HUES6 (cell line): ENCODE results near the gene IBTK.
"Not testable (repeated sequence)": the region's sequence is repeated elsewhere in the genome, so short reads cannot be mapped to it uniquely, and the experiment has no call there.

Experiments
- H3K27ac ChIP-seq: 2 replicates; pipeline ENCODE4 v1.7.0; 2013; ENCODE audit warnings: low read depth, mild to moderate bottlenecking, low read length, inconsistent platforms
- H3K27me3 ChIP-seq: 2 replicates; pipeline ENCODE4 v1.6.1; 2013; ENCODE audit warnings: low read length; ENCODE audit not compliant: control insufficient read depth, insufficient read depth
- H3K36me3 ChIP-seq: 2 replicates; pipeline ENCODE4 v1.6.1; 2013; ENCODE audit warnings: low read length; ENCODE audit not compliant: control insufficient read depth, insufficient read depth
- H3K4me1 ChIP-seq: 2 replicates; pipeline ENCODE4 v1.6.1; 2013; ENCODE audit warnings: low read length; ENCODE audit not compliant: control insufficient read depth, insufficient read depth
- H3K4me3 ChIP-seq: 2 replicates; pipeline ENCODE4 v1.5.1; 2013; ENCODE audit warnings: low read depth, low read length
- H3K9ac ChIP-seq: one replicate; pipeline ENCODE4 v1.6.1; 2013; ENCODE audit warnings: mild to moderate bottlenecking, low read length
- H3K9me3 ChIP-seq: 2 replicates; pipeline ENCODE4 v1.6.1; 2013; ENCODE audit warnings: low read depth, low read length; ENCODE audit not compliant: control insufficient read depth, insufficient read depth

IBTK gene

GRCh38 chr6:82247505-82248272, at the start of gene IBTK:
IBTK (minus strand) TSS chr6:82247744; CDS start chr6:82240486, 7,258 bp downstream.
- Histone ChIP-seq H3K27me3 (no peaks in the 10 kb centered on the region), H3K4me1 (peaks cover 9% of the 10 kb centered on the region), H3K9me3 (0 out of 2 replicates have a peak, but pooled peaks cover 2% of the 10 kb centered on the region), H3K4me3 (peak within 1 kb of the TSS; percentile 72), H3K27ac (peak within 1 kb of the TSS; percentile 96), H3K36me3 (peaks cover 8% of the 10 kb centered on the region; the same call in 1 of the 2 replicates), H3K9ac (peak within 1 kb of the TSS; percentile 97)

GRCh38 chr6:82283771-82284410, 36.3 kb upstream of the IBTK start:
- H3K27ac ChIP-seq = no peak overlapping the region
- H3K9ac ChIP-seq = no peak overlapping the region
- no peaks in the 10 kb centered on the region for H3K36me3 ChIP-seq
- H3K4me3 ChIP-seq = no peak overlapping the region
- H3K9me3 ChIP-seq = no peaks in the 10 kb centered on the region
- no peaks in the 10 kb centered on the region for H3K27me3 ChIP-seq
- peaks cover 6% of the 10 kb centered on the region for H3K4me1 ChIP-seq

- not testable (repeated sequence) for H3K9ac ChIP-seq, H3K36me3 ChIP-seq, H3K27me3 ChIP-seq, H3K27ac ChIP-seq, H3K4me1 ChIP-seq, H3K9me3 ChIP-seq, H3K4me3 ChIP-seq
Observed at GRCh38 chr6:82281550-82281949, 34.0 kb upstream of the IBTK start.

- Histone ChIP-seq H3K36me3 (no peaks in the 10 kb centered on the region), H3K4me3 (no peak overlapping the region), H3K4me1 (no peaks in the 10 kb centered on the region), H3K9ac (no peak overlapping the region), H3K9me3 (no peaks in the 10 kb centered on the region), H3K27ac (no peak overlapping the region), H3K27me3 (no peaks in the 10 kb centered on the region)
Observed at GRCh38 chr6:82277686-82278085, 30.1 kb upstream of the IBTK start.

GRCh38 chr6:82275686-82276085, 28.1 kb upstream of the IBTK start:
- H3K4me1 ChIP-seq = peaks cover 8% of the 10 kb centered on the region; the same call in 1 of the 2 replicates
- H3K27ac ChIP-seq = no peak overlapping the region
- H3K27me3 ChIP-seq = no peaks in the 10 kb centered on the region
- no peaks in the 10 kb centered on the region for H3K36me3 ChIP-seq
- H3K9ac ChIP-seq = no peak overlapping the region
- H3K4me3 ChIP-seq = no peak overlapping the region
- no peaks in the 10 kb centered on the region for H3K9me3 ChIP-seq

- Histone ChIP-seq H3K27me3 (no peaks in the 10 kb centered on the region), H3K27ac (no peak overlapping the region), H3K4me3 (no peak overlapping the region)
Observed at GRCh38 chr6:82273295-82273694, 25.8 kb upstream of the IBTK start.

GRCh38 chr6:82270881-82271635, 23.5 kb upstream of the IBTK start:
- H3K9me3 ChIP-seq = no peaks in the 10 kb centered on the region
- no peaks in the 10 kb centered on the region for H3K36me3 ChIP-seq
- peaks cover 16% of the 10 kb centered on the region; the same call in 1 of the 2 replicates for H3K4me1 ChIP-seq
- no peaks in the 10 kb centered on the region for H3K27me3 ChIP-seq
- H3K4me3 ChIP-seq = no peak overlapping the region
- no peak overlapping the region for H3K27ac ChIP-seq
- no peak overlapping the region for H3K9ac ChIP-seq

More at GRCh38 chr6:82273295-82273694, 25.8 kb upstream of the IBTK start:
- Histone ChIP-seq H3K9me3 (no peaks in the 10 kb centered on the region), H3K4me1 (peaks cover 16% of the 10 kb centered on the region; the same call in 1 of the 2 replicates), H3K9ac (no peak overlapping the region), H3K36me3 (no peaks in the 10 kb centered on the region)

- no peaks in the 10 kb centered on the region for H3K36me3 ChIP-seq
- H3K27me3 ChIP-seq = no peaks in the 10 kb centered on the region
- no peak overlapping the region for H3K27ac ChIP-seq
- H3K9ac ChIP-seq = no peak overlapping the region
- H3K4me3 ChIP-seq = no peak overlapping the region
- peaks cover 16% of the 10 kb centered on the region; the same call in 1 of the 2 replicates for H3K4me1 ChIP-seq
- H3K9me3 ChIP-seq = no peaks in the 10 kb centered on the region
Observed at GRCh38 chr6:82268301-82268846, 20.8 kb upstream of the IBTK start.

GRCh38 chr6:82264824-82265223, 17.3 kb upstream of the IBTK start:
- Histone ChIP-seq H3K27ac (no peak overlapping the region), H3K9me3 (no peaks in the 10 kb centered on the region), H3K36me3 (no peaks in the 10 kb centered on the region), H3K4me1 (peaks cover 24% of the 10 kb centered on the region), H3K9ac (no peak overlapping the region), H3K27me3 (no peaks in the 10 kb centered on the region), H3K4me3 (no peak overlapping the region)

- no peak overlapping the region for H3K9ac ChIP-seq
- H3K4me3 ChIP-seq = no peak overlapping the region
- H3K27ac ChIP-seq = no peak overlapping the region
- H3K27me3 ChIP-seq = no peaks in the 10 kb centered on the region
- no peaks in the 10 kb centered on the region for H3K9me3 ChIP-seq
- no peaks in the 10 kb centered on the region for H3K36me3 ChIP-seq
- H3K4me1 ChIP-seq = peaks cover 20% of the 10 kb centered on the region
Observed at GRCh38 chr6:82264321-82264720, 16.8 kb upstream of the IBTK start.
